ENCODE measurements around the gene SMARCD3. TPM values are rescaled to one million over a fixed set of nuclear protein-coding genes. Genes with fewer than 3 reads are reported as not detected.

SMARCD3 gene
- total RNA-seq, 2 experiments from 2014 or later: 1.5 to 1.9 TPM

GRCh38 chr7:151189038-151189437, 59.5 kb downstream of the SMARCD3 start:
- no peak overlapping the region for H2AFZ ChIP-seq (ENCODE audit: low read length)
- TF ChIP-seq EZH2phosphoT487 (IDR thresholded peaks at IDR 0.05; ENCODE audit: borderline replicate concordance, low read depth, low read length) (no peak), CTCF (conservative IDR thresholded peaks at IDR 0.05; ENCODE audit: low read length) (no peak)
- no peaks in the 10 kb centered on the region for H3K9me2 ChIP-seq (ENCODE audit: insufficient read depth, low read length)
- CTCF ChIA-PET (ENCODE audit: unreplicated experiment): no interaction called here
- no peaks in the 10 kb centered on the region for H3K36me3 ChIP-seq (ENCODE audit: insufficient read depth, low read length)
- DNase-seq (ENCODE audit: low spot score): no peak
- no peak overlapping the region for H3K4me2 ChIP-seq (ENCODE audit: low read length)
- no peak overlapping the region for H3K27ac ChIP-seq (ENCODE audit: low read depth, low read length, poor library complexity, severe bottlenecking)
- peaks cover 7% of the 10 kb centered on the region for H3K4me1 ChIP-seq (ENCODE audit: insufficient read depth, low read length, poor library complexity, severe bottlenecking)
- H3K4me3 ChIP-seq (ENCODE audit: low read depth, low read length, poor library complexity, severe bottlenecking): no peak overlapping the region
- no TSS peak for BruUV-seq (replicated peaks)
- POLR2A ChIA-PET: no interaction called here
- H3K79me2 ChIP-seq (ENCODE audit: insufficient read depth, low read depth, low read length): no peaks in the 10 kb centered on the region
- H4K20me1 ChIP-seq (ENCODE audit: insufficient read depth, low read length): no peaks in the 10 kb centered on the region
- intact Hi-C loops (cut with micrococcal nuclease; ENCODE audit: unreplicated experiment): no loop called here
- no peaks in the 10 kb centered on the region for H3K9me3 ChIP-seq (ENCODE audit: low read length)

Other genes starting within 250 kb of the SMARCD3 start
- gene ATG9B, start 224.2 kb downstream of the SMARCD3 start, total RNA-seq (2014; rRNA removed; shearing (Covaris generic)): 0.18 and 1.1 TPM in 2 replicates
- 0.94 and 0.97 TPM in 2 replicates for gene ATG9B, start 224.2 kb downstream of the SMARCD3 start, total RNA-seq (2022)
- 29.5 and 32.0 TPM in 2 replicates for gene ABCB8, start 220.2 kb downstream of the SMARCD3 start, total RNA-seq (2014; rRNA removed; shearing (Covaris generic))
- gene ABCB8, start 220.2 kb downstream of the SMARCD3 start, total RNA-seq (2022): 63.9 and 64.7 TPM in 2 replicates
- gene ASIC3, start 200.2 kb downstream of the SMARCD3 start, total RNA-seq (2014; rRNA removed; shearing (Covaris generic)): 3.3 and 7.9 TPM in 2 replicates
- 14.8 and 22.3 TPM in 2 replicates for gene ASIC3, start 200.2 kb downstream of the SMARCD3 start, total RNA-seq (2022)
- 30.9 and 35.2 TPM in 2 replicates for gene CDK5, start 190.8 kb downstream of the SMARCD3 start, total RNA-seq (2014; rRNA removed; shearing (Covaris generic))
- gene CDK5, start 190.8 kb downstream of the SMARCD3 start, total RNA-seq (2022): 23.1 and 23.7 TPM in 2 replicates
- gene SLC4A2, start 189.1 kb downstream of the SMARCD3 start, total RNA-seq (2014; rRNA removed; shearing (Covaris generic)): 64.2 and 112 TPM in 2 replicates
- gene SLC4A2, start 189.1 kb downstream of the SMARCD3 start, total RNA-seq (2022): 81.4 and 86.0 TPM in 2 replicates
- gene FASTK, start 167.9 kb downstream of the SMARCD3 start, total RNA-seq (2014; rRNA removed; shearing (Covaris generic)): 114 and 118 TPM in 2 replicates
- 87.7 and 90.5 TPM in 2 replicates for gene FASTK, start 167.9 kb downstream of the SMARCD3 start, total RNA-seq (2022)
- 38.6 and 56.0 TPM in 2 replicates for gene TMUB1, start 165.2 kb downstream of the SMARCD3 start, total RNA-seq (2014; rRNA removed; shearing (Covaris generic))
- 53.2 and 59.6 TPM in 2 replicates for gene TMUB1, start 165.2 kb downstream of the SMARCD3 start, total RNA-seq (2022)
- gene AGAP3, start 162.2 kb downstream of the SMARCD3 start, total RNA-seq (2014; rRNA removed; shearing (Covaris generic)): 4.4 and 4.8 TPM in 2 replicates
- gene AGAP3, start 162.2 kb downstream of the SMARCD3 start, total RNA-seq (2022): 23.1 and 30.9 TPM in 2 replicates
- not detected in 2 replicates for gene GBX1, start 81.0 kb downstream of the SMARCD3 start, total RNA-seq (2014; rRNA removed; shearing (Covaris generic))
- gene GBX1, start 81.0 kb downstream of the SMARCD3 start, total RNA-seq (2022): not detected in 2 replicates
- gene ASB10, start 61.4 kb downstream of the SMARCD3 start, total RNA-seq (2014; rRNA removed; shearing (Covaris generic)): not detected in 2 replicates
- not detected in 2 replicates for gene ASB10, start 61.4 kb downstream of the SMARCD3 start, total RNA-seq (2022)
- gene H2BK1, start 38.2 kb downstream of the SMARCD3 start, total RNA-seq (2014; rRNA removed; shearing (Covaris generic)): 1.3 TPM in 1 of 2 replicates, not detected in the other
- gene H2BK1, start 38.2 kb downstream of the SMARCD3 start, total RNA-seq (2022): not detected in 2 replicates
- gene ABCF2, start 21.5 kb downstream of the SMARCD3 start, total RNA-seq (2014; rRNA removed; shearing (Covaris generic)): 30.7 and 31.8 TPM in 2 replicates
- 28.6 and 44.9 TPM in 2 replicates for gene ABCF2, start 21.5 kb downstream of the SMARCD3 start, total RNA-seq (2022)
- 19.8 and 27.0 TPM in 2 replicates for gene CHPF2, start 16.2 kb downstream of the SMARCD3 start, total RNA-seq (2014; rRNA removed; shearing (Covaris generic))
- gene CHPF2, start 16.2 kb downstream of the SMARCD3 start, total RNA-seq (2022): 29.8 and 34.2 TPM in 2 replicates
- 44.1 and 44.2 TPM in 2 replicates for gene NUB1, start 93.1 kb upstream of the SMARCD3 start, total RNA-seq (2014; rRNA removed; shearing (Covaris generic))
- gene NUB1, start 93.1 kb upstream of the SMARCD3 start, total RNA-seq (2022): 50.7 and 57.0 TPM in 2 replicates
- gene WDR86, start 161.3 kb upstream of the SMARCD3 start, total RNA-seq (2014; rRNA removed; shearing (Covaris generic)): 0.13 and 0.44 TPM in 2 replicates
- gene WDR86, start 161.3 kb upstream of the SMARCD3 start, total RNA-seq (2022): 0.51 and 0.65 TPM in 2 replicates
- 0.09 and 0.26 TPM in 2 replicates for gene CRYGN, start 191.4 kb upstream of the SMARCD3 start, total RNA-seq (2014; rRNA removed; shearing (Covaris generic))
- not detected in 2 replicates for gene CRYGN, start 191.4 kb upstream of the SMARCD3 start, total RNA-seq (2022)